Endometrial microvascular endothelial cells (primary cell): ENCODE results near the gene ANKRD16. TPM values are rescaled to one million over a fixed set of nuclear protein-coding genes. Genes with fewer than 3 reads are reported as not detected.
"Not testable (repeated sequence)": the region's sequence is repeated elsewhere in the genome, so short reads cannot be mapped to it uniquely, and the experiment has no call there.

Source experiments
- in situ Hi-C: cut with HindIII; loops from 2 replicates; pipeline ENCODE4 v1.10.0; 2017; ENCODE audit warnings: low sequenced_read_pairs, low pct_unique_long_range_greater_than_20kb; ENCODE audit errors: inconsistent ontology term
- total RNA-seq: library from RNA; depleted of rRNA; stranded (reverse); fragments of >200 nt; gene quantifications from one replicate; pipeline ENCODE4 v1.2.3, GENCODE V29; 2015; ENCODE audit errors: inconsistent ontology term

The ANKRD16 gene
- total RNA-seq, result 3.6 TPM

DNA sequence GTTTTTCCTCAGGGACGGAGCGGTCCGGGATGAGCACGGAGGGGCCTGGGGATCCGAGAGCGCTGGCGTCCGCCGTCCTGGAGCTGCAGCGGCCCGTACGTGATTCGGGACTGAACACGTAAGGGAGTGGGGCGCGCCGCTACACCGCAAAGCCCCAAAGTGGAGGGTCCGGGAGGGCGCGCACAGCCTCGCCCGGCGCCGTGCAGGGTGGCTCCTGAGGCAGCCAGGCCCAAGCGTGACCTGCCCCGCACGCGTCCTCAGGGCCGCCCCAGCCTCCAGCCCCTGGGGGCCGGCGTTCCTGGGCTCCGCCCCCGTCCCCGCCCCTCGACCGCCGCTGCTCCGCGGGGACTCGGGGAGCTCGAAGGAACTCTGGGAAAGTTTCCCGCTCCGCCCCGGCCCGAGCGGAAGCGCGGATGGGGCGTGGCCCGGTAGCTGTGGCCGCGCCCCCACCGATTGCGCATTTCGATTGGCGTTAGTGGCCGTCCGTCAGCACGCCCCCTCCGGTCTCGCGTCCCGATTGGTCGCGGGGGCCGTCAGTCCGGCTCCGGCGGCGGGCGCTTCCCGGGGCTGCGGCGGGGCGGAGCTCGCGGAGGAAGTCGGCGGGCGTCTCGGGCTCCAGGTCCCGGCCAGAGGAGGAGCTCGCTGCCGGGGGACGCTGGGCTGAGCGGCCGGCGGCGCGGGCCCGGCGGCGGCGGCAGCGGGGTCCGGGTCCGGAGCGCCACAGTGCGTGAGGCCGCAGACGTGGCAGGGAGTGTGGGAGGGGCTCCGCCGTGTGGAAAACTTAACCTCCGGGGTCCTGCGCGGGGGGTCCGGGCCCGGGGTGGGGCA lies at the start of gene ANKRD16, which contains the start of gene FBH1:
Gene ANKRD16, minus strand, starts transcription at position 270 of the 828 bp plus-strand sequence. CDS start 539 bp downstream, outside the sequence.
Gene FBH1, plus strand, starts transcription at position 620 of the 828 bp plus-strand sequence. Its CDS starts 103 bp downstream, at position 723.
- in situ Hi-C loops, result no loop called here

DNA sequence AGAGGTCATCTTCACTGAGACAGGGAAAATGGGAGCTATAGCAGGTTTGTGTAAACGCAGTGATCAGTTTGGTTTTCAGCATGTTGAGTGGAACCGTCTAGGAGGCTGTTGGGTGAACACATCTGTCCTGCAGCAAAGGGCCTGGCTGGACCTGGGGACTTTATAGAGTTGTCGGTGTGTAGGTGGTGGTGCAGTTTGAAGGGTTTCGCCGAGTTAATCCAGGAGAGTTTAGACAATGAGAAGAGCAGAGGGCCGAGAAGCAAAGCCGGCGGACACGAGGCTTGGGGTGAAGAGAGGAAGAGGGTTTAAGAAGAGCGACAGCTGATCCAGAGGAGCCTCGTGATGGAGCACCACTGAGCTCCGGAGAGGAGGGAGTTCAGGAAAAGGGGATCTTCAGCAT lies 48.6 kb upstream of the ANKRD16 start:
- in situ Hi-C loops, result no loop called here

DNA sequence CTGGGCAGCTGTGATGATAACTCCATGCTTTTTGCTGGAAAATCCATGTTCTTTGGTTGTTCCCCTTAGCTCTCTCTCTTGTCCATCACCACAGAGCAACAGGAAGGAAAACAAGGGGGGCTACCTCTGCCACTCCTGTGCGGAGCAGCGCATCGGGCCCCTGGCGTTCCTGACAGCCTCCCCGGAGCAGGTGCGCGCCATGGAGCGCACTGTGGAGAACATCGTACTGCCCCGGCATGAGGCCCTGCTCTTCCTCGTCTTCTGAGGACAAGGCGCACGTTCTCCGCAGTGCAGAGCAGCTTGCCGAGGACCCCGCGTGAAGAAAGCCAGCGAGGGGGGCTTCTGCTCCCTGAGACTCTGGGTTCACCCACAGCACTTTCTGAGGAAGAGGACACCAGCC lies 47.3 kb upstream of the ANKRD16 start:
- in situ Hi-C loops, result no loop called here

DNA sequence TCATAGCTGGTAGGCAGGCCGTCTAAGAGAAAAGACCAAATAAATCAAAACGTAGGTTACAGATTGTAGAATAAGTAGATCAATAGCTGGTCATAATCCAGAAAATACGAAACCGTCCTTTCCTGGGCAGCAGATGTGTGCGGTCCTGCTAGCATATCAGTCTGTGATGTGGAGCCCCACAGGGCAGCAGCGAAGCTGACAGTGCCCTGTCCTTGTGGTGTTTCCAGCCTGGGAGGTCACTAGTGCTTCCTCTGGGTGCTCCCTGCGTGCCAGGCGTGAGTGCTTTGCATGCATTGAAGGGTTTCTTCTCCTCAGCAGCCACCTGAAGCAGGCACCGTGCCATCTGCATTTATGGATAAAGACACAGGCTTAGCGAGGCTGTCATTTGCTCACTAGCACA lies 45.9 kb upstream of the ANKRD16 start:
- in situ Hi-C loops, result no loop called here

DNA sequence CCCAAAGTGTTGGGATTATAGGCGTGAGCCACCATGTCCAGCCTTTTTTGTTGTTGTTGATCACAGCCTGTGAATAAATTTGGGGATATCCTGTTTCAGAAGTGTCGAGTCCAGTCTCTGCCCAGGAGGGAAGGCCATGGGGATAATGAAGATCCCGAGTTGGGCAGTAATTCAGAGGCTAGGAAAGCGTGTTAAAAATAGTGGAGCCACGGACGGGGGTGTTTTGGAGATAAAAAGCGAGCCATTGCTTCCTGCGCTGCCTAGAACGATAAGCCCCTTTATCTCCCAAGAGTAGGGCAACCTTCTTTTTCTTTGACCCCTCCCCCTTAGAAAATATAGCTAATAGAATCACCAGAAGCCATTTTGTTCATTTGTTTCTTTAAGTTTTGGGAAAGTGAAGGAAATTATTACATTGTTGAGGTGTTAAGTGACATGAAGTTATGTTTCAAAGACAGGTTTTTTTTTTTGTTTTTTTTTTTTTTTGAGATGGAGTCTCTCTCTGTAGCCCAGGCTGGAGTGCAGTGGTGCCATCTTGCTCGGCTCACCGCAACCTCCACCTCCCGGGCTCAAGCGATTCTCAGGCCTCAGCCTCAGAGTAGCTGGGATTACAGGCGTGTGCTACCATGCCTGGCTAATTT lies 44.3 kb upstream of the ANKRD16 start:
- in situ Hi-C loops, result no loop called here

DNA sequence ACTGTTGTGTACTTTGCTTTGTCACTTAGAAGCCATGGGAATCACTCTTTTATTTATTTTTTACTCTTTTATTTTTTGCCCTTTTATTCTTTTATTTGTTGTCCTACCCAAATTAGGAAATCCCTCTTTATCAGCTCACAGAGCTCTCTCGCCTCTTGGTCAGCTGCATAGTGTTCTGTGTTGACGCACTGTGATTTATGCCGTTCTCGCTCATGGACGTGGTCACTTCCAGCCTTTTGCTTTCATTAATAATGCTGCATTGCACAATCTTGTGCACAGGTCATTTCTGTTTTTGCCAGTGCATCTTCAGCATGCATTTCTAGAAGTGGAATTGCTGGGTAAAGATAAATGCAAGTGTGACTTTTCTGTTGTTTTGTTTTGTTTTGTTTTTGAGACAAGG lies 42.7 kb upstream of the ANKRD16 start:
- in situ Hi-C loops, result no loop called here

DNA sequence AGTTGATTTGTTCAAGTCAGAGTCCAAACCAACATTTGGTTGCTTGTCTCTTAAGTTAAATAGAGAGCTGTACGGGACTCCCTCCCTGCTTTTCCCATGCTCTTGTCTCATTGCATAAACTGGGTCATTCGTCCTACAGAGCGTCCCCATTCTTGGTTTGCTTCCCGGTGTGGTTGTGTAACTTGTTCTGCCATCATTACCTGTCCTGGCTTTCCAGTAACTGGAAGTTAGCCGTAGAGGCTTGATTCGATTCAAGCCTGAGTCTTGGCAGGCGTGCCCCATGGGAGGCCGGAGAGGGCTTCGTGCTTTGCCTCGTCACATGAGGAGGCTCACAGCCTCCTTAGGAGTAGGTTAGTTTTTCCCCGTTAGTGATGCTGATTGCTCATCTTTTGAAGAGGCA lies 40.6 kb upstream of the ANKRD16 start:
- in situ Hi-C loops, result no loop called here

DNA sequence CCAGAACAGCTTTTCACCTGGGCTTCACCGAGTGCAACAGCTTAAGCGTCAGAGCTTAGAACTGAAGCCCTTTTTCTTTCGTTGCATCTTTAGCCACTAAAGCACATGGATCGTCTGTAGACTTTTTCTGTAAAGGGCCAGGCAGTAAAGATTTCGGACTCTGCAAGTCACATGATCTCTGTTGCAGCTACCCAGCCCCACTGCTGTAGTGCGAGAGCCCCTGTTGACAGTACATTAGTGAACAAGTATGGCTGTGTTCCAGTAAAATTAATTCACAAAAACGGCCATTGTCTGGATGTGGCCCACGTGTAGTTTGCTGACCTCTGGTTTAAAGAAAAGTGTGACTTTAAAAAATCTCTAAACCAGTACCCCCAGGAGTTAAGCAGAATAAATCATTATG lies 39.7 kb upstream of the ANKRD16 start:
- in situ Hi-C loops, result no loop called here

DNA sequence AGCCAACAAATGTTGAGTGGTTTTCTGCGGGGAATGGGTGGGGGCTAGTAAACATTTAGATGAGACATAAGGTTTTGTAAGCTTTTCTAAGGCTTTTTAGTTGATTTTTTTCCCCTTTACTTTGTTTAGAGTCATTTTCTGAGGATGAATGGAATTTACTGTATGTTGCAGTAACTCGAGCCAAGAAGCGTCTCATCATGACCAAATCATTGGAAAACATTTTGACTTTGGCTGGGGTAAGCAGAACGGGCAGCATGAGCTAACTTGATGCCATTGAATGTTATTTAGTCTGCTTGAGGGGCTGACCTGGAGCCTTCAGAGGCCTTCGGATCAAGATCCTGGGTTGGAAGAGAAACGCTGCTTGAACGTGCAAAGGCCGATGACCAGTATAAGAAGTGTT lies 37.6 kb upstream of the ANKRD16 start:
- in situ Hi-C loops, result no loop called here

DNA sequence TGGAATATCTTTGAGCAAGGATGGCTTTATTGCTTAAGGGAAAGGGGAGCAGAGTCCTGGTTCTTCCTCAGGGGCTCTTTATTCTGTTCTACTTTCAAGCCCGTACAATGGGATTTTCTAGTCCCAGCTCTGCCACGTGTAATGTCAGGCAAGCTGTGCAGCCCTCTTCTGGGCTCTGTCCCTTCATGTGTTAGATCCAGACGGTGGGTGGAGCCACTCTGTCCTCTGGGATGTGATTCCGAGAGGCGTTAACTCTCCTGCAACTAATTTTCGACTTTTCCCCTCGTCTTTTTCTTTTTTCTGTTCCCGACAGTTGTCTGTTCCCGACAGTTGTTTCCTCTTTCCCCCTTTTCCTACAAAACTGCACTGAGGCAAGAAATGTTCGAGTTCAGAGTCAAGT lies 35.2 kb upstream of the ANKRD16 start:
- in situ Hi-C loops, result no loop called here

DNA sequence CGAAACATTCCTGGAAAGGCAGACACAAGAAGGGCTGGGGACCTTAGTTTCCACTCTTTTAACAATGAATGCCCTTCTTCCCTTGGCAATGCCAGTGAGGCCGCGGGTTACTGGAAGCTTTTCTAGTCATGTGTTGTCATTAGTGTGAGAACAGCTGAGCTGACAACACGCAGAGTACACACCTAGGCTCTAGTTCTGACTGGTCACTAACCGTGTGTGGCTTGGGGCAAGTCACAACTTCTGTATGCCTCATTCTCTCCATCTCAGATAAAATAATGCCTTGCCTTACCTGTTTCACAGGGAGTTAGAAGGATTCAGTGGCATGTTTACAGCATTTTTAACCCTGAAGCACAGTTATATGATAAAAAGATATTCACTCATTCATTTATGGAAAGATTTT lies 32.1 kb upstream of the ANKRD16 start:
- in situ Hi-C loops, result no loop called here

DNA sequence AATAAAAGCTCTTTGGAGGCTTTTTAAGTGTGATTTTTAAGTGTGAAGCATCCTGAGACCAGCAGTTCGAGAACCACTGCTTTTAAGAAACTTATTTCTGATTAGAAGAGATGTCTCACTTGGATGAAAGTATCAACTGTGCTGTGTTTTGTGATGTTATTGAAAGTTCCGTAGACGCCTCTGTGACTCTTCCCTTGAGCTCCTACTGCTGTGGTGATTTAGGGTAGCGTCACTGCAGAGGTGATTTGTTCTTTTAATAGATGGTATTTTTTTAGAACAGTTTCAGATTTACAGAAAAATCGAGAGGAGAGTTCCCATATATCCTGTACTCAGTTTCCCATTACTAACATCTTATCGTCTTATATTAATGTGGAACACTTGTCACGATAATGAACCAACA lies 29.9 kb upstream of the ANKRD16 start:
- in situ Hi-C loops, result no loop called here

DNA sequence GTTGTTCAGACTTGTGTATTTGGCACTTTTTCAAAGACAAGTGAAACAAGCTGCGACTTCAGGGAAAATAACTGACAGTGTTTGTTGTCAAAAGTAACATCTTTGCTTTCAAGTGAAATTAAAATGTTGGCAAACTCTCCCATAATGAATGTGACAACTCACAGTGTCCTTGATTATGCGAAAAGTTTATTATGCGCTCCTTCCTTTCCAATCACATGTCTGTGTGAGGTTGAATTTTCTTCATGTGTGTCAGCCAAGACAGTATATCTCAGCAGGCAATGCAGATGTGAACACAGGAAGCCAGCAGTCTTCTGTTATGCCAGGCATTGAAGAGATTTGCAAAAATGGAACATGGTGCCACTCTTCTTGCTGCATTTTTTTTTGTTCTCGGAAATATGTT lies 29.1 kb upstream of the ANKRD16 start:
- in situ Hi-C loops, result no loop called here

DNA sequence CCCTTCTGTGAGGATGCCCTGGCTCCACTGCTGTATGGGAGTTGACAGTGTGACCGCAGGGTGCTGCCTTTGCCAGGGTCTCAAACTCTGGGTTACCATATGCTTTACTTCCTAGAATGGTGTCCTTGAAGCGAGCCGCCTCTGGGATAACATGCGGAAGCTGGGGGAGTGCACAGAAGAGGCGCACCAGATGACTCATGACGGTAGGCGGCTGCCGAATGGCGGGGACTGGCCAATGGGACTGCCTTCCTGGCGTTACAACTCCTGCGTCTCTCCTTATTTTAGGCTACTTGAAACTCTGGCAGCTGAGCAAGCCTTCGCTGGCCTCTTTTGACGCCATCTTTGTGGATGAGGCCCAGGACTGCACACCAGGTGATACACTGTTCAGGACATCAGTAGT lies 27.6 kb upstream of the ANKRD16 start:
- in situ Hi-C loops, result no loop called here

DNA sequence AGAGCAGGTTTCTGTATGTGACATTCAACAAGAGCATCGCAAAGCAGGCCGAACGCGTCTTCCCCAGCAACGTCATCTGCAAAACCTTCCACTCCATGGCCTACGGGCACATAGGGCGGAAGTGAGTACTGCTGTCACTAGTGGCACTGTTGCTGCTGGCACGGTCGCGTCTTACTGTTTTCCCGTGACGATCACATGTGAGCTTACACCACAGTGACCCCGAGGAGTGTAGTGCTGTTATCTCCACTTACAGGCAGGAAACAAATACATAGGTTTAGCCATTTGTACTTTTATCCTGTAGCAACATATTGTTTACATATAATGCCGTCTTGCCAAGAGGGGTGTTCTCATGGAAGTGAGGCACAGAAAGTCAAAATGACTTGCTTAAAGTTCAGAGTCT lies 25.8 kb upstream of the ANKRD16 start:
- in situ Hi-C loops, result no loop called here

DNA sequence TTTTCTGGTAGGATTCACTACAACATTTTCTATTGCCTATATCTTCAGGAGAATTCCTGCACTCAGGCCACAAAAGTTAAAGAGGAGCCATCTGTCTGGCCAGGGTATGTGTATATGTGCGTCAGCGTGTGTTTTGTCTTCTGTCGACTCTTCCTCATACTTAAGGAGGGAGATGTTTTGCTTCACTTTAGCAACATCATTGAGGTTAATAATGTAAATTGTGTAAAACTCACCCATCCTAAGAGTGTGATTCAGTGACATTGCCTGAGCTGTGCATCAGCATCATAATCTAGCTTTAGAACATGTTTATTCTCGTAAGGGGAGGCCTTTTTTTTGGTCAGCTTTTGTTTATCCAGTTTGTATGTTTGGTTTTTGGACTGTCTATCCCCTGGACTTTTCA lies 24.0 kb upstream of the ANKRD16 start:
- in situ Hi-C loops, result no loop called here

DNA sequence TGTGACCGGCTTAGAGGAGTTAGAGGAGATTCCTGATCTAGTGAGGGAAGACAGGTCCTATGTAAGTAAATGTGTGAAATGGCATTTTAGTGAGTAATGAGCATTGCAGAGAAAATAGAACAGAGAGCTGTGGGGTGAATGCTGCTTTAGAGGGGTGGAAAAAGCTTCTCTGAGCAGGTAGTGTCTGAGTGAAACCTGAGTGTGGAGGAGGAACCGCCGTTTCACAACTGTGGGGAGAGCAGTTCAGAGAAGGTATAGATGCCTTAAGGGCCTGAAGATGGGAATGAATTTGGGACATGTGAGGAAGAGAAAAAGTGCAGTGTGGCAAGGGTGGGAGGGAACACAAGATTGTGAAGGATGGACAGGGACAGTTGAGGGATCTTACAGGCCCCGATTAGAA lies 22.0 kb upstream of the ANKRD16 start:
- in situ Hi-C loops, result no loop called here

DNA sequence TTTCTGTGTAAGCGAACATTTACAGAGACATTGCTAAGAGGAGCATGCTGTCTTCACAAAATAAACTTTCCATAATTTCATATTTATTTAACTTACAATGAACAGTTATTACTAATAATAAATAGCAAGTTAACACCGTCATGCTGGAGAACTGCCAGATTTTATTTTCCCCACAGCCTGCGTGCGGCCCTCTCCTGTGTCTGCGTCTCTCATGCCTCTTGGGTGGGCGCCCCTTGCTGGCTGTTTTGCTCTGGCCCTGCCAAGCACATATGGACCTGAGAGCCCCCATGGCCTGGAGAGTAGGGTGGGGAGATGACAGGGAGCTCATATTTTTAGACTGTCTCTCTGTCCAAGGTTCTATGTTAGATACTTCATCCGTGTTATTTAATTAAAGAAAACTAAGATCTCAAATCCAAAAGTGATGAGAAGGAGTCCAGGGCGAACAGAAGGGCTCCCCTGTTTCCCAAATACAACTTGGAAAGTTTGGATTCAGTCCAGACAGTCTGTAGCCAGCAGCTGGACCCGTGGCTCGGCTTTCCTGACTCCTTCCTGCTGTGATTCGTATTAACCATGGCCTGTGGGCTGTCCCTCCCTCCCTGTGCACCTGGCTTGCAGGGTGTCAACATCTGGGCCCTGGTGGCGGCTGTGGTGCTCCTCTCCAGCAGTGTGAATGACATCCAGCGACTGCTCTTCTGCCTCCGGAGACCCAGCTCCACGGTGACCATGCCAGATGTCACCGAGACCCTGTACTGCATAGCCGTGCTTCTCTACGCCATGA lies 20.8 kb upstream of the ANKRD16 start:
- in situ Hi-C loops, result no loop called here

DNA sequence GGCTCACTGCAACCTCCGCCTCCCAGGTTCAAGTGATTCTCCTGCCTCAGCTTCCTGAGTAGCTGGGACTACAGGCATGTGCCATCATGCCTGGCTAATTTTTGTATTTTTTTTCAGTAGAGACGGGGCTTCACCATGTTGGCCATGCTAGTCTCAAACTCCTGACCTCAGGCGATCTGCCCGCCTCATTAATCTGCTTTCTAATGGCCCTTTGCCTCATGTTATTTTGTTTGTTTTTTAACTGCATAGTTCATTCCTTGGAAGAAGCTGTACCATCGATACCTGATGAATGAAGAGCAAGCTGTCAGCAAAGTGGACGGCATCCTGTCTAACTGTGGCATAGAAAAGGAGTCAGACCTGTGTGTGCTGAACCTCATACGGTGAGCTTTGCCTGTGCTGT lies 19.0 kb upstream of the ANKRD16 start:
- in situ Hi-C loops, result not testable (repeated sequence)

DNA sequence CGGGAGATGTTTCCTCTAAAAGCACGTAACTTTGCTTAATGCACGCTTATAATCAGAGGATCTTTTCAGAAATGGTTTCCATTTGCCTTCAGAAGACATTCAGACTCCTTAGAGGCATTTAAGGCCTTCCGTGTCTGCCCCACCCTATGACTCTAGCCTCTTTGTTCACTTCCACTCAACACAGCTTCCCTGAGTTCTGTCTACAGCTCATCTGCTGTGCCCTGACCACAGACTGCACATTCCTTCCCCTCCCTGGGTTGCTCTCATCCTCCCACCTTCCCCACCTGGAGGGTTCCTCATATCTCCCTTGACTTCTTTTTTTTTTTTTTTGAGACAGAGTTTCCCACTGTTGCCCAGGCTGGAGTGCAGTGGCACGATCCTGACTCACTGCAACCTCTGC lies 17.0 kb upstream of the ANKRD16 start:
- in situ Hi-C loops, result no loop called here
